Fibroblast of pulmonary artery (primary cell): ENCODE measurements around the gene PRKG1.

ENCODE experiments used
- DNase-seq: peaks from one replicate; pipeline ENCODE4 v3.0.0-alpha.2; 2010; ENCODE audit warnings: low read depth
- H3K4me3 ChIP-seq: replicated peaks from 2 replicates; pipeline ENCODE4 v1.5.1; 2011; ENCODE audit warnings: low read depth, mild to moderate bottlenecking, control low read depth, low read length, moderate library complexity
- CTCF ChIP-seq: IDR thresholded peaks from 2 replicates; pipeline ENCODE4 v1.5.1; 2011; ENCODE audit warnings: mild to moderate bottlenecking, control low read depth, low read length, inconsistent platforms; ENCODE audit errors: missing control alignments

The PRKG1 gene

GRCh38 chr10:52119507-52119906, 1045.2 kb downstream of the PRKG1 start:
- H3K4me3 ChIP-seq, result no peak overlapping the region
- DNase-seq, result no peak
- TF ChIP-seq CTCF, result no peak

DNA sequence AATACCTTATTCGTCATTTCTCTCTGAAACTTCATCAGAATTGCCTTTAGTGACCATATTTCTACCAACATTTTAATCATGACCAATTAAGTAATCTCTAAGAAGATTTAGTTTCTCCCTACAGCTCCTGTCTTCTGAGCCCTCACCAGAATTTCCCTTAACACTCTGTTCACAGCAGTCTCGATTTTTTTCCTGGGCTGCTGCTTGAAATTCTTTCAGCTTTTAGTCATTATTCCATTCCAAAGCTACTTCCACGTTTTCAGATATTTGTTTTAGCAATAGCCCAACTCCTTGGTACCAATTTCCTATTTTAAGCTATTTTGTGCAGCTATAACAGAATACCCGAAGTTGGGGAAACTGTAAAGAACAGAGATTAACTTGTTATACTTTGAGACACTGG, 1047.4 kb downstream of the PRKG1 start:
- no peak for TF ChIP-seq CTCF
- no peak for DNase-seq
- no peak overlapping the region for H3K4me3 ChIP-seq

DNA sequence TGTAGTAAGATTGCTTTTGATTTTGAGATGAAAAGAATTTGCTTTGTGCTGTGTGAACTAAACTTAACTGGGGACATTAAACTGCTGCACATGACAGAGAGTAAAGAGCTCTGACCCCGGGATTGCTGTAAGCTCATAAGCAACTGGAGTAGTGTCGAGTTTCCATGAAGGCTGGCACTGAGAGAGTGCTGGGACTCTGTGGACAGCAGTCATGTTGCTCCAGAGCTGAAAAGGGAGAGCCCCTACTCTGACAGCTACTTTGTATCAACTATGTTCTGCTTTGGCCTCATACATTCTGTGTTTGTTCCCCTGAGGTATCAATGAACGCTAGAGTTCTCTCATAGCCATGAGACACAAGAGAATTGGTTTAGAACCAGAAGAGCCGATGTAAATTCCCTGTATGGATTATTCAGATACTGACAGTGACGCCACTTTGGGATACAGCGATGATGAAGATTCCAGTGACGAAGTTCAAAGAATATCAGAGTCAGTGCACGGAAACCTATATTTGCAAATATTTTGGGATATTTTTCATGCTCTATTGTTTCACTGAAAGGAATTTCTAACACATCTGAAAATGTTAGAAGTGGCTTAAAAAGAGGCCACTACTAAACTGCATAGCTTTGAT, 1053.9 kb downstream of the PRKG1 start:
- TF ChIP-seq CTCF, result no peak

GRCh38 chr10:52129410-52130178, 1055.3 kb downstream of the PRKG1 start:
- H3K4me3 ChIP-seq, result no peak overlapping the region
- TF ChIP-seq CTCF, result no peak
- no peak for DNase-seq

More for the DNA sequence above, 1053.9 kb downstream of the PRKG1 start:
- no peak overlapping the region for H3K4me3 ChIP-seq
- DNase-seq, result no peak

DNA sequence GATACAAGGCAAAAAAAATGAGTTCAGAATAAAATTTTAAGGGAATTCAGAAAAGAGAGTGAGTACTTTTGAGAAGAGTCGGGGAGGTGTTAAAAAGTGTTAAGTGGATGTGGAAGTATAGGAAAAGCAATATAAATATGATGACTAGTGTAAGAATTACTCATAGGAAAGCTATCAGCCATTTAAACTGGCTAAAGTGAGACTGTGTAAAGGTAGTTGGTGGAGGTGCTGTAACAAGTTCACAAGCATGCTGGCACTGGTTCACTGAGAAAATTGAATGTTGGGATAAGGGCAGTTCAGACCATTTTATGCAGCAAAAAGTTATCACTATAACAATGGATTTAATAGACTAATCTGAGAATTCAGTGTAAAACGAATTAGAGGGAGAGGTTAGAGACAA, 1060.8 kb downstream of the PRKG1 start:
- DNase-seq, result no peak
- no peak overlapping the region for H3K4me3 ChIP-seq
- TF ChIP-seq CTCF, result no peak

DNA sequence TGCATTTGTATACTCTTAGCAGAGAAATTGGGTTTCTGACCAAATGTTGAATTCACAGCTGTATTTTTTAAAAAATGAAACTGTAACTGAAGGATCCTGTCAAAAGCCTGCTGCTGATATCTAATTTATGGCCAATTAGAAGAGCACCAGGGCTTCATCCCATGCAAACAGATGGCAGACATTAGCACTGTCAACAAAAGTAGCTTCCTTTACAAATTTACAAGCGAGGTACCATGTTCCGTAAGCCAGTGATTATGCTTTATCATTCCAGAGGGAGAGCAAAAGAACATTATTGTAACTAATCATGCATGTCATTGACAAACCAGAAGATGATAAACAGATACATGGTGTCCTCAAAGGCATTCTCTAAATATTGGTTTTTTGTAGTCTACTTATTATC, 1062.6 kb downstream of the PRKG1 start:
- no peak for TF ChIP-seq CTCF
- H3K4me3 ChIP-seq, result no peak overlapping the region
- no peak for DNase-seq
